ENCODE measurements around the gene MICAL3.

Gene MICAL3

GRCh38 chr22:17970201-17970708 lies 54.1 kb downstream of the MICAL3 start:
- no peak for DNase-seq

GRCh38 chr22:17969701-17970113 lies 54.7 kb downstream of the MICAL3 start:
- DNase-seq = no peak

- DNase-seq = no peak
These were observed 56.2 kb downstream of the MICAL3 start for GRCh38 chr22:17968126-17968525.

GRCh38 chr22:17966403-17966717 lies 58.0 kb downstream of the MICAL3 start:
- no peak for DNase-seq

GRCh38 chr22:17965538-17966402 lies 58.6 kb downstream of the MICAL3 start:
- DNase-seq = no peak

GRCh38 chr22:17964643-17965042 lies 59.7 kb downstream of the MICAL3 start:
- no peak for DNase-seq

GRCh38 chr22:17964156-17964555 lies 60.2 kb downstream of the MICAL3 start:
- DNase-seq = no peak

GRCh38 chr22:17963015-17963414 lies 61.3 kb downstream of the MICAL3 start:
- no peak for DNase-seq

GRCh38 chr22:17962168-17962567 lies 62.2 kb downstream of the MICAL3 start:
- DNase-seq = no peak

GRCh38 chr22:17961446-17961729 lies 63.0 kb downstream of the MICAL3 start:
- DNase-seq = no peak

- no peak for DNase-seq
These were observed 63.5 kb downstream of the MICAL3 start for GRCh38 chr22:17960695-17961445.

- DNase-seq = no peak
These were observed 64.3 kb downstream of the MICAL3 start for GRCh38 chr22:17960011-17960410.

GRCh38 chr22:17958166-17958565 lies 66.2 kb downstream of the MICAL3 start:
- no peak for DNase-seq

GRCh38 chr22:17957693-17958092 lies 66.7 kb downstream of the MICAL3 start:
- no peak for DNase-seq

GRCh38 chr22:17957204-17957603 lies 67.2 kb downstream of the MICAL3 start:
- DNase-seq = no peak

- no peak for DNase-seq
These were observed 67.7 kb downstream of the MICAL3 start for GRCh38 chr22:17956630-17957029.

- no peak for DNase-seq
These were observed 68.6 kb downstream of the MICAL3 start for GRCh38 chr22:17955590-17956379.

GRCh38 chr22:17954860-17955587 lies 69.3 kb downstream of the MICAL3 start:
- no peak for DNase-seq

GRCh38 chr22:17954200-17954859 lies 70.0 kb downstream of the MICAL3 start:
- no peak for DNase-seq

GRCh38 chr22:17953147-17953546 lies 71.2 kb downstream of the MICAL3 start:
- DNase-seq = no peak

GRCh38 chr22:17952273-17952801 lies 72.0 kb downstream of the MICAL3 start:
- no peak for DNase-seq

GRCh38 chr22:17951315-17951714 lies 73.0 kb downstream of the MICAL3 start:
- DNase-seq = no peak
